ENCODE data around the gene KLHL14.

The KLHL14 gene

DNA sequence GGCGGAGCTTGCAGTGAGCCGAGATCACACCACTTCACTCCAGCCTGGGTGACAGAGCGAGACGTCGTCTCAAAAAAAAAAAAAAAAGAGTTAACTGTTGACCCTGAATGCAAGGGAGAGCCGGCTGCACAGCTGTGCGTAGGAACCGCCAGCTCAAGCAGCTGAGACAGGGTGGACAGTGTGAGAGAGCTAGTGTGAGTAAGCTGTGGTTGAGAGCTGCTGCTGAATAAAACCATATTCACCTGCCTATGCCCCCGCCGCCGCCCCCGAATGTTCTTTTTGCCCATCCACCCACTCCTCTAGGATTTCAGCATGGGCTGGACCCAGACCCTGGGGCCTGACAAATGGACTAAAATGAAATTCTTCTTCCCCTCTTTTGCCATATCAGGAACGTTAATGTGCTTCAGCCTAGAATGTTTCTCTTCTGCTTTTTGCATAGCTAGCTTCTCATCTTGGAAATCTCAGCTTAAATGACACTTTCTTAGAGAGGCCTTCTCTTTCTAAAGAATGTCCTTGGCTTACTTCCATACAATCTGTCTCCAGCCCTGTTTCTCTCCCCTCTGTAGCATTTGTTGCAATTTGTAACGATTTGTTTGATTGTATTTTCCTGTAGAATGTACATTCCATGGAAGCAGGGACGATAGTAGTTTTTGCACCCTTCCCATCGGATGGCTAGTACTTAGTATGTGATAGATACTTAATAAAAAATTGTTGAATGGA lies 142.7 kb downstream of the KLHL14 start:
- no peak for DNase-seq

DNA sequence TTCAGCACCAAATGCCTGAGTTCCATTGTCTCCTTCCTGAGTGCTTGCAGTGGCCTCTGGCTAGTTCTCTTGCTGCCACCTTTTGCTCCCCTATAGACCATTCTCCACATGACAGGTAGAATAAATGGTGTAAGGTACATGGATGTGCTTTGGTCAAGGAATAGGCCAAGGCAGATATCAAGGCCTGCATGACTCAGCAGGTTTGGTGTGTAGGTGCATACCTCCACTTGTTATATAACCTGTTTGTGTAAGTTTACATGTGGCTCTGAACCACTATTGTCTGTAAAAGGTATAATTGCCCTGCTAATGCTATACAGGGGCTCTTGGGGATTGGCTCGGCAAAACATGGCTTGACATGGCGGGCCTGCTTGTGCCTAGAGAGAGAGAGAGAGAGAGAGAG lies 143.5 kb downstream of the KLHL14 start:
- DNase-seq = no peak

DNA sequence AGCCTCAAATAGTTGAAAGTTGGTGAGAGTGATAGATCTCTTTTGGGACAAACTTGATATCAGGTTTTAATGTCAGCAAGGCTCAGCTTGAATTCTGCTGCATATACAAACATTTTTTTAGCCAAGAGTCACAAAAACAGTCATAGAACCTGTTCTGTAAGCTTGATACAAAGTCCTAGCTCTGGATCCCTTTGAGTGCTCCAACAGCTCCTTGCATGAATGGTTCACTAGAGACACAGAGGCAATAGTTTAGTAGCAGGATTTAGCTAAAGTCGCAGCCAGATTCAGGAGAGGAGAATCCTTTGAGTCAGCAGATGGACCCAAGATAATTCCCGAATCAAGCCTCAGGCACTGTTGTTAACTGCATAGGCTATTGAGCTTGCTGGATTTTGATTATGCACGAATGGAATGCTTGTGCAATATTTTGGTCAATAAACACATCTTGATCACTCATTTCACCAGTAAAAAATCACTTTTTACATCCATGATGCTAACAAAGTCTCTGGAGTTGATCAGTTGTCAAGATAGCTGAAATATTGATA lies 148.6 kb downstream of the KLHL14 start:
- no peak for DNase-seq

DNA sequence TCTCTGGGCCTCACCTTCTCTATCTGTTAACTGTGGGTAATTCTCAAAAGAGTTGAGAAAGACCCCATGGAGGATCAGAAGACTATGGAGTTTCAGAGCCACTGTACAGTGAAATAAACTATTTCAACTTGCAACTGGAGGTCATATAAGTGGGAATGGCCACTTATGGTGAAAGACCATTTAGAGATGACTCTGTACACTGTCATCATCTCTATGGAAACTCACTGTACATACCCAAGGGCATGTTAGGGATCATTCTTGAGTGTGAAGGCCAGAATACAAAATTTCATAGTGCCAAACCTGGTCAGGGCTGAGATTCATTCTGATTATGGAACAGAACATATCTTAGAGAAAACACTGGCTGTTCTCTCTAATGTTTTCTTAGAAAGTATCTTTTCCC lies 149.3 kb downstream of the KLHL14 start:
- no peak for DNase-seq
